ENCODE results near the gene SORBS2.

DNA sequence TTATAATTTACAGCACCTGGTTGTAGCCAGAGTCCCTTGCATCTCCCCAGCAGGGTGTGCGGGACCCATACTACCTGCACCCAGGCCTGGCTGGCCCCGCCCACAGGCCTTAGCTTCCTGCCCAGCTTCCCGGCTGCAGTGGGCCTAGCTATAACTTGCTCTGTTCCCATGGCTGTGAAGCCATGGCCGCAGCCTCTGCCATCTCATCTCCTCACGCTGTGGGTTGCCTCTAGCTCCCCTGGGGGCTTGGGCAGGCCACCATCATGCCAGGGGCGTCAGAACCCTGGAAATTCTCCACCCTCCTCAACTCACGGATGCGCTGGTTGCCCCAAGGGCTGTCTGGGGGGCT is 26.1 kb upstream of the SORBS2 start:
- TF ChIP-seq TCF7L2 (IDR thresholded peaks at IDR 0.05; ENCODE audit: borderline replicate concordance, extremely low read depth, insufficient read depth, insufficient read length) (no peak), ZNF274 (IDR thresholded peaks at IDR 0.05; ENCODE audit: low read depth, low read length) (no peak), REST (IDR thresholded peaks at IDR 0.05; ENCODE audit: low read depth) (no peak), ATF3 (IDR thresholded peaks at IDR 0.05) (no peak), EZH2 (IDR thresholded peaks at IDR 0.05) (no peak), POLR2A (IDR thresholded peaks at IDR 0.05; ENCODE audit: borderline replicate concordance, extremely low read depth, insufficient read depth, insufficient read length) (no peak), EZH2phosphoT487 (IDR thresholded peaks at IDR 0.05; ENCODE audit: borderline replicate concordance) (no peak), JUND (IDR thresholded peaks at IDR 0.05) (no peak)
- TF ChIP-seq, protein P1, sequence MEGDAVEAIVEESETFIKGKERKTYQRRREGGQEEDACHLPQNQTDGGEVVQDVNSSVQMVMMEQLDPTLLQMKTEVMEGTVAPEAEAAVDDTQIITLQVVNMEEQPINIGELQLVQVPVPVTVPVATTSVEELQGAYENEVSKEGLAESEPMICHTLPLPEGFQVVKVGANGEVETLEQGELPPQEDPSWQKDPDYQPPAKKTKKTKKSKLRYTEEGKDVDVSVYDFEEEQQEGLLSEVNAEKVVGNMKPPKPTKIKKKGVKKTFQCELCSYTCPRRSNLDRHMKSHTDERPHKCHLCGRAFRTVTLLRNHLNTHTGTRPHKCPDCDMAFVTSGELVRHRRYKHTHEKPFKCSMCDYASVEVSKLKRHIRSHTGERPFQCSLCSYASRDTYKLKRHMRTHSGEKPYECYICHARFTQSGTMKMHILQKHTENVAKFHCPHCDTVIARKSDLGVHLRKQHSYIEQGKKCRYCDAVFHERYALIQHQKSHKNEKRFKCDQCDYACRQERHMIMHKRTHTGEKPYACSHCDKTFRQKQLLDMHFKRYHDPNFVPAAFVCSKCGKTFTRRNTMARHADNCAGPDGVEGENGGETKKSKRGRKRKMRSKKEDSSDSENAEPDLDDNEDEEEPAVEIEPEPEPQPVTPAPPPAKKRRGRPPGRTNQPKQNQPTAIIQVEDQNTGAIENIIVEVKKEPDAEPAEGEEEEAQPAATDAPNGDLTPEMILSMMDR (IDR thresholded peaks at IDR 0.05 in 2 of 3, conservative IDR thresholded peaks at IDR 0.05 in 1 of 3; ENCODE audit: borderline replicate concordance in 1 of 3, insufficient read depth in 1 of 3, low read depth in 2 of 3, low read length in 2 of 3): no peak
